CD14-positive monocyte (primary cell): ENCODE data around the gene SLC12A6. TPM values are rescaled to one million over a fixed set of nuclear protein-coding genes. Genes with fewer than 3 reads are reported as not detected.

Experiments used
- DNase-seq, 3 donors: peaks; one replicate each; pipeline ENCODE4 v3.0.0-alpha.2; 2011 to 2022
- H2AFZ ChIP-seq: 2 replicates; pipeline ENCODE4 v1.6.0; 2012; ENCODE audit warnings: mild to moderate bottlenecking, low read depth, low read length, inconsistent platforms; ENCODE audit not compliant: insufficient read depth, poor library complexity, severe bottlenecking
- H3K27ac ChIP-seq, 2 donors: 1 replicate in 1 of 2; 2 replicates in 1 of 2; pipeline ENCODE4 v1.5.1; 2012 to 2013; ENCODE audit warnings: low read length in 2 of 2, control low read depth in 1 of 2, inconsistent platforms in 1 of 2, low read depth in 1 of 2, mild to moderate bottlenecking in 1 of 2
- H3K27me3 ChIP-seq, 2 donors: one replicate each; pipeline versions ENCODE4 v1.6.0 to v1.6.1; 2011 to 2013; ENCODE audit warnings: low read length in 2 of 2; ENCODE audit not compliant: control insufficient read depth in 2 of 2, insufficient read depth in 2 of 2
- H3K36me3 ChIP-seq, 2 donors: replicated peaks in 1 of 2; 1 replicate in 1 of 2; 2 replicates in 1 of 2; pipeline versions ENCODE4 v1.5.1 to v1.6.1; 2012 to 2013; ENCODE audit warnings: low read length in 2 of 2, control low read depth in 1 of 2, inconsistent platforms in 1 of 2, mild to moderate bottlenecking in 1 of 2; ENCODE audit not compliant: insufficient read depth in 2 of 2, control insufficient read depth in 1 of 2
- H3K4me1 ChIP-seq, 2 donors: 1 replicate in 1 of 2; 2 replicates in 1 of 2; pipeline versions ENCODE4 v1.5.1 to v1.6.1; 2012 to 2013; ENCODE audit warnings: low read length in 2 of 2, control low read depth in 1 of 2, inconsistent platforms in 1 of 2, mild to moderate bottlenecking in 1 of 2, moderate library complexity in 1 of 2; ENCODE audit not compliant: insufficient read depth in 2 of 2, control insufficient read depth in 1 of 2
- H3K4me2 ChIP-seq: replicated peaks from 2 replicates; pipeline ENCODE3; 2012; ENCODE audit warnings: low read length, moderate library complexity, mild to moderate bottlenecking; ENCODE audit not compliant: poor library complexity, severe bottlenecking; ENCODE audit errors: extremely low read depth
- H3K4me3 ChIP-seq, 3 experiments: fragments of 200-600 bp in 1 of 3; sonication (generic) in 1 of 3; replicated peaks in 1 of 3; 1 replicate in 2 of 3; 2 replicates in 1 of 3; pipeline ENCODE4 v1.5.1; 2011 to 2013; ENCODE audit warnings: low read length in 3 of 3, mild to moderate bottlenecking in 3 of 3, control low read depth in 2 of 3, low read depth in 2 of 3, inconsistent platforms in 1 of 3, moderate library complexity in 1 of 3
- H3K79me2 ChIP-seq: 2 replicates; pipeline ENCODE4 v1.6.0; 2012; ENCODE audit warnings: mild to moderate bottlenecking, control low read depth, inconsistent platforms, low read length, moderate library complexity; ENCODE audit not compliant: insufficient read depth
- H3K9ac ChIP-seq: 2 replicates; pipeline ENCODE4 v1.6.0; 2017; ENCODE audit warnings: low read length, mild to moderate bottlenecking; ENCODE audit not compliant: insufficient read depth, poor library complexity, severe bottlenecking
- H3K9me3 ChIP-seq, 2 donors: replicated peaks in 1 of 2; 1 replicate in 1 of 2; 2 replicates in 1 of 2; pipeline versions ENCODE4 v1.5.1 to v1.6.1; 2012 to 2013; ENCODE audit warnings: low read length in 2 of 2, control low read depth in 1 of 2; ENCODE audit not compliant: control insufficient read depth in 1 of 2, insufficient read depth in 1 of 2
- H4K20me1 ChIP-seq: 2 replicates; pipeline ENCODE4 v1.6.0; 2012; ENCODE audit warnings: mild to moderate bottlenecking, low read length, control low read depth, moderate library complexity; ENCODE audit not compliant: insufficient read depth
- H3K27ac Mint-ChIP-seq, 7 donors: one replicate each; pipeline ENCODE4 v1.8.0; 2020; ENCODE audit warnings: mild to moderate bottlenecking in 7 of 7, mixed read lengths in 7 of 7, moderate library complexity in 6 of 7, inconsistent platforms in 2 of 7
- H3K27me3 Mint-ChIP-seq, 3 donors: one replicate each; pipeline ENCODE4 v1.8.0; 2021 to 2022; ENCODE audit warnings: low read depth in 3 of 3, mild to moderate bottlenecking in 3 of 3, mixed read lengths in 3 of 3, moderate library complexity in 3 of 3, inconsistent platforms in 1 of 3
- H3K36me3 Mint-ChIP-seq, 2 donors: one replicate each; pipeline ENCODE4 v1.8.0; 2020; ENCODE audit warnings: mixed read lengths in 2 of 2, inconsistent platforms in 1 of 2, mild to moderate bottlenecking in 1 of 2
- H3K4me1 Mint-ChIP-seq: one replicate; pipeline ENCODE4 v1.8.0; 2020; ENCODE audit warnings: mild to moderate bottlenecking, mixed read lengths
- H3K4me3 Mint-ChIP-seq, 2 donors: one replicate each; pipeline ENCODE4 v1.8.0; 2020; ENCODE audit warnings: mild to moderate bottlenecking in 2 of 2, mixed read lengths in 2 of 2, moderate library complexity in 1 of 2
- H3K9me3 Mint-ChIP-seq, 7 donors: one replicate each; pipeline ENCODE4 v1.8.0; 2020 to 2022; ENCODE audit warnings: mixed read lengths in 7 of 7, mild to moderate bottlenecking in 6 of 7, moderate library complexity in 6 of 7, inconsistent platforms in 2 of 7
- CTCF ChIP-seq: fragments of 200-600 bp; IDR thresholded peaks from one replicate; pipeline ENCODE4 v1.8.0; 2022; ENCODE audit warnings: antibody characterized with exemption, mild to moderate bottlenecking
- WGBS: methylation state at CpG from one replicate; pipeline ENCODE4 v1.1.5; 2013; ENCODE audit warnings: missing lambda C conversion rate; ENCODE audit not compliant: insufficient coverage; 5-methylcytosine and 5-hydroxymethylcytosine counted together
- intact Hi-C, 2 donors: fragments of 100-400 bp; cut with micrococcal nuclease; formaldehyde crosslinking; loops; one replicate each; pipeline versions ENCODE4 v1.15.0 to v1.15.1; 2023
- polyA plus RNA-seq, 3 donors: library from polyadenylated mRNA; depleted of rRNA in 1 of 3; unstranded in 2 of 3; stranded (reverse) in 1 of 3; fragments of 300-500 nt in 2 of 3; fragments of >200 nt in 1 of 3; fragmentation: Illumina TruSeq in 2 of 3; gene quantifications; 1 replicate in 2 of 3; 2 replicates in 1 of 3; pipeline ENCODE4 v1.2.3, GENCODE V29; 2012 to 2021

The SLC12A6 gene
- polyA plus RNA-seq, 3 donors: 5.4 to 80.0 (median 8.0) TPM

- peak overlapping the region in 1 of 2 donors; percentile 1 for H3K4me3 Mint-ChIP-seq
- H3K4me1 ChIP-seq: peaks cover 31 to 37% of the 10 kb centered on the region in 2 donors
- H3K4me3 ChIP-seq: peak overlapping the region; percentile 62 to 96 (median 96)
- peaks cover 62% of the 10 kb centered on the region for H3K79me2 ChIP-seq
- peak overlapping the region; percentile 35 to 86 for H3K27ac ChIP-seq
- no peaks in the 10 kb centered on the region for H3K9me3 ChIP-seq
- intact Hi-C loops: loop anchor here (2.0 to 5.0 kb wide), 2 partner anchors 25 to 99 kb away; partner anchors contain the start of gene LPCAT4 (in 1 of the 2)
- H3K27me3 Mint-ChIP-seq: peaks cover 0 to 2% (median 0%) of the 10 kb centered on the region in 3 donors
- peaks cover 20 to 30% of the 10 kb centered on the region in 2 donors for H3K36me3 Mint-ChIP-seq
- H3K9ac ChIP-seq: no peak overlapping the region
- H3K4me1 Mint-ChIP-seq: peaks cover 31% of the 10 kb centered on the region
- H4K20me1 ChIP-seq: peaks cover 23% of the 10 kb centered on the region
- H3K27ac Mint-ChIP-seq: peak overlapping the region in 5 of 7 donors; percentile 34 to 84 (median 46)
- peak overlapping the region; percentile 72 for H3K4me2 ChIP-seq
- WGBS: 74% methylated on average over 12 of the region's 15 CpGs
- DNase-seq: peak in 1 of 3 donors; percentile 10
- peaks cover 0 to 31% of the 10 kb centered on the region in 2 donors for H3K36me3 ChIP-seq
- TF ChIP-seq CTCF: no peak
- no peak overlapping the region for H2AFZ ChIP-seq
- peaks cover 0 to 1% (median 0%) of the 10 kb centered on the region in 7 donors for H3K9me3 Mint-ChIP-seq
- no peaks in the 10 kb centered on the region for H3K27me3 ChIP-seq
These were observed 4.0 kb upstream of the SLC12A6 start for GRCh38 chr15:34341381-34342212.

- peaks cover 73% of the 10 kb centered on the region for H3K79me2 ChIP-seq
- WGBS: no CpG with 5 or more reads among the region's 3 CpGs
- peaks cover 40 to 49% of the 10 kb centered on the region in 2 donors for H3K4me1 ChIP-seq
- H3K27ac ChIP-seq: no peak overlapping the region
- no peak overlapping the region for H3K4me3 Mint-ChIP-seq
- H3K9me3 Mint-ChIP-seq: peaks cover 0 to 1% (median 0%) of the 10 kb centered on the region in 7 donors
- peaks cover 44% of the 10 kb centered on the region for H3K4me1 Mint-ChIP-seq
- DNase-seq: no peak
- peaks cover 0 to 2% (median 0%) of the 10 kb centered on the region in 3 donors for H3K27me3 Mint-ChIP-seq
- intact Hi-C loops: loop anchor here (5.0 to 10.0 kb wide), 5 partner anchors 98 to 645 kb away; partner anchors contain the start of genes EMC4 (in 1 of the 2), EMC7 (in 1 of the 2), PGBD4 (in 1 of the 2) and ZNF770 (in 1 of the 2)
- peak overlapping the region in 3 of 7 donors; percentile 30 to 46 (median 32) for H3K27ac Mint-ChIP-seq
- TF ChIP-seq CTCF: no peak
- H3K36me3 Mint-ChIP-seq: peaks cover 20 to 30% of the 10 kb centered on the region in 2 donors
- no peaks in the 10 kb centered on the region for H3K9me3 ChIP-seq
- H3K9ac ChIP-seq: no peak overlapping the region
- H3K27me3 ChIP-seq: no peaks in the 10 kb centered on the region
- no peak overlapping the region for H3K4me2 ChIP-seq
- H3K36me3 ChIP-seq: peaks cover 0 to 31% of the 10 kb centered on the region in 2 donors
- H4K20me1 ChIP-seq: peaks cover 23% of the 10 kb centered on the region
- no peak overlapping the region for H2AFZ ChIP-seq
- no peak overlapping the region for H3K4me3 ChIP-seq
These were observed 2.4 kb upstream of the SLC12A6 start for GRCh38 chr15:34339946-34340345.
